ENCODE measurements around the gene IL33.

- TF ChIP-seq CTCF (conservative IDR thresholded peaks at IDR 0.05; ENCODE audit: low read depth, low read length) = no peak
- no peak for TF ChIP-seq EZH2phosphoT487 (IDR thresholded peaks at IDR 0.05; ENCODE audit: borderline replicate concordance, low read length)
- no peak for TF ChIP-seq EZH2 (IDR thresholded peaks at IDR 0.05; ENCODE audit: low read length, unreplicated experiment)
Observed at GRCh38 chr9:6218099-6218502, 2.5 kb downstream of the IL33 start.
